Loucy (cell line): ENCODE results near the gene PPM1G.

Experiments used
- H2AFZ ChIP-seq: fragments of 200-600 bp; sonication (generic); 2 replicates; pipeline ENCODE4 v1.6.0; 2016; ENCODE audit warnings: antibody characterized with exemption, mild to moderate bottlenecking, low read length, moderate library complexity
- H3F3A ChIP-seq: fragments of 200-600 bp; 2 replicates; pipeline ENCODE4 v1.6.0; 2016; ENCODE audit warnings: antibody characterized with exemption, low read depth, mild to moderate bottlenecking
- H3K27me3 ChIP-seq: fragments of 200-600 bp; sonication (generic); 2 replicates; pipeline ENCODE4 v1.6.1; 2014; ENCODE audit warnings: low read length, mild to moderate bottlenecking; ENCODE audit not compliant: insufficient read depth, poor library complexity, severe bottlenecking
- H3K36me3 ChIP-seq: fragments of 200-600 bp; sonication (generic); 2 replicates; pipeline ENCODE4 v1.6.1; 2016; ENCODE audit warnings: low read length; ENCODE audit not compliant: insufficient read depth
- H3K4me1 ChIP-seq: fragments of 200-600 bp; sonication (generic); 2 replicates; pipeline ENCODE4 v1.5.1; 2014; ENCODE audit warnings: low read length, mild to moderate bottlenecking; ENCODE audit not compliant: insufficient read depth, poor library complexity, severe bottlenecking
- H3K4me2 ChIP-seq: fragments of 200-600 bp; sonication (generic); 2 replicates; pipeline ENCODE4 v1.6.0; 2014; ENCODE audit warnings: antibody characterized with exemption, low read length, low read depth, mild to moderate bottlenecking; ENCODE audit not compliant: poor library complexity, severe bottlenecking
- H3K4me3 ChIP-seq: fragments of 200-600 bp; sonication (generic); 2 replicates; pipeline ENCODE4 v1.5.1; 2014; ENCODE audit warnings: low read length, mild to moderate bottlenecking, mixed read lengths; ENCODE audit not compliant: poor library complexity, severe bottlenecking
- H3K79me2 ChIP-seq: fragments of 200-600 bp; sonication (generic); 2 replicates; pipeline ENCODE4 v1.6.1; 2014; ENCODE audit warnings: low read length; ENCODE audit not compliant: insufficient read depth
- H3K9ac ChIP-seq: fragments of 200-600 bp; sonication (generic); 2 replicates; pipeline ENCODE4 v1.6.0; 2014; ENCODE audit warnings: mild to moderate bottlenecking, low read depth, low read length, moderate library complexity; ENCODE audit not compliant: poor library complexity, severe bottlenecking
- H3K9me2 ChIP-seq: fragments of 200-600 bp; sonication (generic); replicated peaks from 2 replicates; pipeline ENCODE4 v1.6.1; 2016; ENCODE audit warnings: low read depth, low read length, mixed read lengths
- H3K9me3 ChIP-seq: fragments of 200-600 bp; sonication (generic); 2 replicates; pipeline ENCODE4 v1.6.1; 2014; ENCODE audit warnings: mild to moderate bottlenecking, antibody characterized with exemption, low read length, low read depth; ENCODE audit not compliant: insufficient read depth
- H4K20me1 ChIP-seq: fragments of 200-600 bp; sonication (generic); 2 replicates; pipeline ENCODE4 v1.6.0; 2014; ENCODE audit warnings: antibody characterized with exemption, low read length, mild to moderate bottlenecking; ENCODE audit not compliant: insufficient read depth, poor library complexity, severe bottlenecking
- EZH2phosphoT487 ChIP-seq: fragments of 200-600 bp; IDR thresholded peaks from 2 replicates; pipeline ENCODE4 v1.6.1; 2018; ENCODE audit warnings: antibody characterized with exemption, mild to moderate bottlenecking, moderate library complexity, borderline replicate concordance
- TF ChIP-seq, protein P1 (sequence below): fragments of 200-600 bp; sonication (generic); conservative IDR thresholded peaks from 2 replicates; pipeline ENCODE4 v1.5.1; 2014; ENCODE audit warnings: mild to moderate bottlenecking, antibody characterized with exemption, low read length

Gene PPM1G

DNA sequence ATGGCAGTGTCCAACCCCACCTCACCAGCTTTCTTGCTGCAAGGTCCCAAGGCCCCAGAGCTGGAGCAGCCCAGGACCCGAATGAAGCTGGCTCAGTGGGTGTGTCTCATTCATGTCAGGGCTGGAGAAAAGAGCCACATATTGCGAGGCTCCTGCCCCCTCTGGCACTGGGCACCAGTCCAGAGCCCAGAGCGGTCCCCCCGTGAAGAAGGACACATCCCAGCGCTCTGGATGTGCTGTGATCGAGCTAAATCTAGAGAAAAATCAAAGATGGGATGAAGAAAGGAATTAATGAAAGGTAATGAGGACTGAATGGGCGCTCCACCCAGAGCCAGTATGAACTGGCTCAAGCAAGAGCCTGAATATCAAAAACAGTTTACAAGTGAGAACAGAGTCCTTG, 73.2 kb downstream of the PPM1G start:
- H2AFZ ChIP-seq = no peak overlapping the region
- no peaks in the 10 kb centered on the region for H4K20me1 ChIP-seq
- no peaks in the 10 kb centered on the region for H3K27me3 ChIP-seq
- no peak overlapping the region for H3K9ac ChIP-seq
- H3K4me3 ChIP-seq = no peak overlapping the region
- H3K4me2 ChIP-seq = no peak overlapping the region
- no peak for TF ChIP-seq EZH2phosphoT487
- TF ChIP-seq, protein P1, sequence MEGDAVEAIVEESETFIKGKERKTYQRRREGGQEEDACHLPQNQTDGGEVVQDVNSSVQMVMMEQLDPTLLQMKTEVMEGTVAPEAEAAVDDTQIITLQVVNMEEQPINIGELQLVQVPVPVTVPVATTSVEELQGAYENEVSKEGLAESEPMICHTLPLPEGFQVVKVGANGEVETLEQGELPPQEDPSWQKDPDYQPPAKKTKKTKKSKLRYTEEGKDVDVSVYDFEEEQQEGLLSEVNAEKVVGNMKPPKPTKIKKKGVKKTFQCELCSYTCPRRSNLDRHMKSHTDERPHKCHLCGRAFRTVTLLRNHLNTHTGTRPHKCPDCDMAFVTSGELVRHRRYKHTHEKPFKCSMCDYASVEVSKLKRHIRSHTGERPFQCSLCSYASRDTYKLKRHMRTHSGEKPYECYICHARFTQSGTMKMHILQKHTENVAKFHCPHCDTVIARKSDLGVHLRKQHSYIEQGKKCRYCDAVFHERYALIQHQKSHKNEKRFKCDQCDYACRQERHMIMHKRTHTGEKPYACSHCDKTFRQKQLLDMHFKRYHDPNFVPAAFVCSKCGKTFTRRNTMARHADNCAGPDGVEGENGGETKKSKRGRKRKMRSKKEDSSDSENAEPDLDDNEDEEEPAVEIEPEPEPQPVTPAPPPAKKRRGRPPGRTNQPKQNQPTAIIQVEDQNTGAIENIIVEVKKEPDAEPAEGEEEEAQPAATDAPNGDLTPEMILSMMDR = no peak
- H3K79me2 ChIP-seq = no peaks in the 10 kb centered on the region
- peaks cover 71% of the 10 kb centered on the region for H3K36me3 ChIP-seq
- H3K9me3 ChIP-seq = no peaks in the 10 kb centered on the region
- no peaks in the 10 kb centered on the region for H3K9me2 ChIP-seq
- no peaks in the 10 kb centered on the region for H3F3A ChIP-seq
- H3K4me1 ChIP-seq = no peaks in the 10 kb centered on the region

GRCh38 chr2:27335311-27335710, 74.1 kb downstream of the PPM1G start:
- no peak overlapping the region for H3K4me3 ChIP-seq
- H3K4me1 ChIP-seq = no peaks in the 10 kb centered on the region
- H3K9me3 ChIP-seq = no peaks in the 10 kb centered on the region
- TF ChIP-seq, protein P1 = no peak
- no peak for TF ChIP-seq EZH2phosphoT487
- H3K36me3 ChIP-seq = peaks cover 64% of the 10 kb centered on the region
- H3K9me2 ChIP-seq = no peaks in the 10 kb centered on the region
- no peak overlapping the region for H3K4me2 ChIP-seq
- no peaks in the 10 kb centered on the region for H3F3A ChIP-seq
- H3K79me2 ChIP-seq = no peaks in the 10 kb centered on the region
- H2AFZ ChIP-seq = no peak overlapping the region
- no peak overlapping the region for H3K9ac ChIP-seq
- no peaks in the 10 kb centered on the region for H4K20me1 ChIP-seq
- no peaks in the 10 kb centered on the region for H3K27me3 ChIP-seq
